Endothelial cell of umbilical vein (primary cell): Measurements from ENCODE around the gene OR10AD1. TPM values are rescaled to one million over a fixed set of nuclear protein-coding genes. Genes with fewer than 3 reads are reported as not detected.

Source experiments
- BruUV-seq: library from RNA; stranded (reverse); fragments of 400-500 nt; replicated peaks from 2 replicates; lab custom pipeline; 2021; lab: Mats Ljungman, UMichigan
- CTCF ChIA-PET: fragments of 300-600, 350-600 bp; sonication (Branson Sonifier 250); formaldehyde crosslinking; loops from one replicate; lab custom pipeline; 2021; ENCODE audit warnings: antibody characterized with exemption, inconsistent platforms; lab: Charles Lee
- POLR2A ChIA-PET: fragments of 300-600, 350-600 bp; sonication (Branson Sonifier 250); formaldehyde crosslinking; loops from one replicate; lab custom pipeline; 2021; ENCODE audit warnings: antibody characterized with exemption, inconsistent platforms; lab: Charles Lee
- DNase-seq: peaks from one replicate; pipeline ENCODE4 v3.0.0-alpha.2; 2011; ENCODE audit warnings: low read depth, low spot score
- FAIRE-seq: peaks from 2 replicates; lab custom pipeline; 2011; peaks lifted over from hg19 to GRCh38; lab: Jason Lieb, UNC
- H2AFZ ChIP-seq: 2 replicates; pipeline ENCODE4 v1.6.0; 2012; ENCODE audit warnings: low read depth, low read length, control low read depth, inconsistent platforms
- H3K27ac ChIP-seq: 2 replicates; pipeline ENCODE4 v1.5.1; 2011; ENCODE audit warnings: low read depth, mild to moderate bottlenecking, control low read depth, low read length, moderate library complexity; ENCODE audit not compliant: insufficient read depth
- H3K27me3 ChIP-seq, 2 experiments: 2 replicates each; pipeline versions ENCODE4 v1.6.0 to v1.6.1; 2011; ENCODE audit warnings: low read length in 2 of 2, mixed read lengths in 1 of 2; ENCODE audit not compliant: control insufficient read depth in 2 of 2, insufficient read depth in 2 of 2
- H3K36me3 ChIP-seq, 2 experiments: 2 replicates in 1 of 2; 3 replicates in 1 of 2; pipeline ENCODE4 v1.5.1; 2011; ENCODE audit warnings: low read length in 2 of 2, mild to moderate bottlenecking in 1 of 2, moderate library complexity in 1 of 2; ENCODE audit not compliant: control insufficient read depth in 2 of 2, insufficient read depth in 2 of 2; ENCODE audit errors: extremely low read depth in 1 of 2
- H3K4me1 ChIP-seq: 3 replicates; pipeline ENCODE4 v1.5.1; 2011; ENCODE audit warnings: mild to moderate bottlenecking, low read length; ENCODE audit not compliant: control insufficient read depth, insufficient read depth; ENCODE audit errors: extremely low read depth
- H3K4me2 ChIP-seq: 2 replicates; pipeline ENCODE4 v1.6.1; 2011; ENCODE audit warnings: low read length, control low read depth, mixed read lengths; ENCODE audit not compliant: insufficient read depth
- H3K4me3 ChIP-seq, 3 experiments: fragments of 200-600 bp in 1 of 3; sonication (generic), shearing (Covaris generic) in 1 of 3; replicated peaks in 1 of 3; 2 replicates each; pipeline ENCODE4 v1.5.1; 2011 to 2016; ENCODE audit warnings: control low read depth in 3 of 3, low read length in 3 of 3, mild to moderate bottlenecking in 2 of 3, inconsistent platforms in 1 of 3, low read depth in 1 of 3, moderate library complexity in 1 of 3; ENCODE audit not compliant: insufficient read depth in 1 of 3
- H3K79me2 ChIP-seq: 2 replicates; pipeline ENCODE4 v1.6.0; 2012; ENCODE audit warnings: low read length, inconsistent platforms; ENCODE audit not compliant: control insufficient read depth, insufficient read depth
- H3K9ac ChIP-seq: replicated peaks from 2 replicates; pipeline ENCODE3; 2011; ENCODE audit warnings: low read length, control low read depth; ENCODE audit not compliant: insufficient read depth; ENCODE audit errors: extremely low read depth
- H3K9me1 ChIP-seq: replicated peaks from 3 replicates; pipeline ENCODE4 v1.6.0; 2011; ENCODE audit warnings: mild to moderate bottlenecking, low read length; ENCODE audit not compliant: control insufficient read depth, insufficient read depth; ENCODE audit errors: extremely low read depth
- H3K9me3 ChIP-seq: replicated peaks from 2 replicates; pipeline ENCODE4 v1.5.1; 2012; ENCODE audit warnings: low read length, inconsistent platforms; ENCODE audit not compliant: control insufficient read depth, insufficient read depth
- H4K20me1 ChIP-seq: replicated peaks from 2 replicates; pipeline ENCODE3; 2011; ENCODE audit warnings: mild to moderate bottlenecking, low read length; ENCODE audit not compliant: control insufficient read depth, insufficient read depth; ENCODE audit errors: extremely low read depth
- EZH2 ChIP-seq: IDR thresholded peaks from 2 replicates; pipeline ENCODE4 v1.6.1; 2012; ENCODE audit warnings: borderline replicate concordance, low read depth, mild to moderate bottlenecking, moderate library complexity, low read length, inconsistent platforms; ENCODE audit not compliant: severe bottlenecking
- FOS ChIP-seq: IDR thresholded peaks from 2 replicates; pipeline ENCODE4 v1.6.1; 2011; ENCODE audit warnings: mild to moderate bottlenecking, low read length, moderate library complexity, borderline replicate concordance; ENCODE audit not compliant: insufficient read depth
- GATA2 ChIP-seq: IDR thresholded peaks from 2 replicates; pipeline ENCODE4 v1.7.0; 2011; ENCODE audit warnings: low read depth, mild to moderate bottlenecking, moderate library complexity, mixed read lengths, low read length; ENCODE audit not compliant: insufficient read length, insufficient read depth
- JUN ChIP-seq: IDR thresholded peaks from 2 replicates; pipeline ENCODE4 v1.6.1; 2011; ENCODE audit warnings: borderline replicate concordance, low read depth; ENCODE audit not compliant: insufficient read length, insufficient read depth
- POLR2A ChIP-seq: IDR thresholded peaks from 2 replicates; pipeline ENCODE4 v1.6.1; 2012; ENCODE audit warnings: low read depth, mild to moderate bottlenecking, control low read depth, low read length
- POLR2AphosphoS5 ChIP-seq: IDR thresholded peaks from 2 replicates; pipeline ENCODE4 v1.6.1; 2012; ENCODE audit warnings: low read depth, mild to moderate bottlenecking, control low read depth, low read length, moderate library complexity; ENCODE audit not compliant: insufficient read depth
- dilution Hi-C: fragments of 300-500 bp; cut with MboI; formaldehyde crosslinking; loops from one replicate; pipeline ENCODE4 v1.15.0; 2019; ENCODE audit warnings: low sequenced_read_pairs; ENCODE audit not compliant: extremely low pct_ligation_motif_present
- intact Hi-C: fragments of 100-400 bp; cut with micrococcal nuclease; formaldehyde crosslinking; loops from one replicate; pipeline ENCODE4 v1.10.0; 2022
- polyA plus RNA-seq, 4 experiments: library from polyadenylated mRNA; depleted of rRNA in 3 of 4; stranded (reverse) in 3 of 4; unstranded in 1 of 4; fragments of >200 nt; gene quantifications; 2 replicates each; pipeline versions ENCODE4 v1.2.1 to v1.2.3, GENCODE V29; 2011 to 2012; ENCODE audit warnings: missing spikeins in 1 of 4
- total RNA-seq: library from RNA; stranded (reverse); gene quantifications from 2 replicates; pipeline ENCODE4 v1.2.3, GENCODE V29; 2021

Gene OR10AD1
- total and polyA plus RNA-seq, 2 donors (not counting 3 experiments of a cell fraction or from before 2014, with no cell fraction given): not detected

GRCh38 chr12:48193623-48194022, 9.5 kb downstream of the OR10AD1 start:
- Histone ChIP-seq H3K79me2 (no peaks in the 10 kb centered on the region), H4K20me1 (no peaks in the 10 kb centered on the region), H3K36me3 (no peaks in the 10 kb centered on the region), H3K9me1 (no peaks in the 10 kb centered on the region), H3K4me2 (no peak overlapping the region), H3K4me1 (peaks cover 10% of the 10 kb centered on the region), H3K27ac (no peak overlapping the region), H3K9me3 (no peaks in the 10 kb centered on the region), H3K4me3 (no peak overlapping the region), H3K9ac (no peak overlapping the region), H2AFZ (no peak overlapping the region), H3K27me3 (peaks cover 0 to 29% of the 10 kb centered on the region in 2 experiments)
- dilution Hi-C loops (no loop called here), intact Hi-C loops (loop anchor here (10.0 kb wide), 1 partner anchor 151 kb away; no protein-coding TSS in a partner anchor)
- ChIA-PET CTCF (interaction anchor here (1.6 to 1.7 kb wide), 2 partner anchors 9 to 425 kb away, joined by 3 to 4 read pairs; no protein-coding TSS in a partner anchor), POLR2A (no interaction called here)
- DNase-seq: no peak
- FAIRE-seq: no peak
- TF ChIP-seq FOS (no peak), POLR2AphosphoS5 (no peak), JUN (no peak), POLR2A (no peak), EZH2 (no peak)
- BruUV-seq: no TSS peak

GRCh38 chr12:48192861-48193260, 10.2 kb downstream of the OR10AD1 start:
- H3K27ac ChIP-seq: no peak overlapping the region

More at GRCh38 chr12:48192861-48193260, 10.2 kb downstream of the OR10AD1 start:
- no TSS peak for BruUV-seq
- dilution Hi-C loops: no loop called here
- H3K4me3 ChIP-seq: no peak overlapping the region
- FAIRE-seq: no peak
- no peak overlapping the region for H3K4me2 ChIP-seq
- TF ChIP-seq EZH2: no peak
- TF ChIP-seq GATA2: no peak
- no peak for TF ChIP-seq POLR2A
- H3K36me3 ChIP-seq: no peaks in the 10 kb centered on the region
- H3K9ac ChIP-seq: no peak overlapping the region
- H3K27me3 ChIP-seq: peaks cover 5 to 29% of the 10 kb centered on the region in 2 experiments
- POLR2A ChIA-PET: no interaction called here
- CTCF ChIA-PET: interaction anchor here (1.6 kb wide), 1 partner anchor 425 kb away, joined by 3 read pairs; no protein-coding TSS in a partner anchor
- H3K79me2 ChIP-seq: no peaks in the 10 kb centered on the region
- intact Hi-C loops: loop anchor here (10.0 kb wide), 1 partner anchor 152 kb away; no protein-coding TSS in a partner anchor
- peaks cover 9% of the 10 kb centered on the region for H3K4me1 ChIP-seq
- H4K20me1 ChIP-seq: no peaks in the 10 kb centered on the region
- H3K9me1 ChIP-seq: no peaks in the 10 kb centered on the region
- no peaks in the 10 kb centered on the region for H3K9me3 ChIP-seq
- DNase-seq: no peak
- no peak overlapping the region for H2AFZ ChIP-seq
